HAP-1 (cell line): ENCODE data around the gene TRAF7.

Source experiments
- DNase-seq, 2 experiments: peaks; one replicate each; pipeline ENCODE4 v3.0.0-alpha.2; 2016 to 2020; ENCODE audit warnings: low spot score in 2 of 2
- H3K27me3 ChIP-seq: fragments of 250-450 bp; sonication (Bioruptor Pico); 2 replicates; pipeline ENCODE4 v1.5.1; 2020; ENCODE audit warnings: low read depth, mild to moderate bottlenecking, moderate library complexity
- H3K36me3 ChIP-seq: fragments of 250-450 bp; sonication (Bioruptor Pico); replicated peaks from 2 replicates; pipeline ENCODE4 v1.5.1; 2020; ENCODE audit warnings: mild to moderate bottlenecking
- H3K4me1 ChIP-seq: fragments of 250-450 bp; sonication (Bioruptor Pico); 2 replicates; pipeline ENCODE4 v1.5.1; 2020; ENCODE audit warnings: mild to moderate bottlenecking
- H3K4me3 ChIP-seq: fragments of 250-450 bp; sonication (Bioruptor Pico); 2 replicates; pipeline ENCODE4 v1.5.1; 2020; ENCODE audit warnings: mild to moderate bottlenecking, moderate library complexity
- H3K9me3 ChIP-seq: fragments of 250-450 bp; sonication (Bioruptor Pico); 2 replicates; pipeline ENCODE4 v1.5.1; 2020; ENCODE audit warnings: mild to moderate bottlenecking, moderate library complexity
- in situ Hi-C: fragments of 300-500 bp; cut with MboI; formaldehyde crosslinking; loops from 3 replicates; pipeline ENCODE4 v1.14.3; 2020; ENCODE audit warnings: low sequenced_read_pairs, inconsistent platforms, mixed read lengths

Gene TRAF7

DNA sequence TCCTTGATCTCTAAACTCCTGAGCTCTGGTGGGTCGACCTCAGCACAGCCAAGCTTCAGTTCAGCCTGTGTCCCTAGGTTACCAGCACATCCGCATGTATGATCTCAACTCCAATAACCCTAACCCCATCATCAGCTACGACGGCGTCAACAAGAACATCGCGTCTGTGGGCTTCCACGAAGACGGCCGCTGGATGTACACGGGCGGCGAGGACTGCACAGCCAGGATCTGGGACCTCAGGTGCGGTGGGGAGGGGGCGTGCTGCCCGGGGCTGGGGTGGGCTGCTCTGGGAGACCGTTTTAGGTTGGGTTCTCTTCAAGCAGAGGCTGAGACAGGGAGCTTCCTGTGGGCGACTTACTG, 50.8 kb downstream of the TRAF7 start:
- no peak for DNase-seq
- Histone ChIP-seq H3K27me3 (no peaks in the 10 kb centered on the region), H3K4me1 (peaks cover 8% of the 10 kb centered on the region), H3K36me3 (peaks cover 36% of the 10 kb centered on the region), H3K9me3 (no peaks in the 10 kb centered on the region), H3K4me3 (peak overlapping the region; percentile 100)
- in situ Hi-C loops, result no loop called here

DNA sequence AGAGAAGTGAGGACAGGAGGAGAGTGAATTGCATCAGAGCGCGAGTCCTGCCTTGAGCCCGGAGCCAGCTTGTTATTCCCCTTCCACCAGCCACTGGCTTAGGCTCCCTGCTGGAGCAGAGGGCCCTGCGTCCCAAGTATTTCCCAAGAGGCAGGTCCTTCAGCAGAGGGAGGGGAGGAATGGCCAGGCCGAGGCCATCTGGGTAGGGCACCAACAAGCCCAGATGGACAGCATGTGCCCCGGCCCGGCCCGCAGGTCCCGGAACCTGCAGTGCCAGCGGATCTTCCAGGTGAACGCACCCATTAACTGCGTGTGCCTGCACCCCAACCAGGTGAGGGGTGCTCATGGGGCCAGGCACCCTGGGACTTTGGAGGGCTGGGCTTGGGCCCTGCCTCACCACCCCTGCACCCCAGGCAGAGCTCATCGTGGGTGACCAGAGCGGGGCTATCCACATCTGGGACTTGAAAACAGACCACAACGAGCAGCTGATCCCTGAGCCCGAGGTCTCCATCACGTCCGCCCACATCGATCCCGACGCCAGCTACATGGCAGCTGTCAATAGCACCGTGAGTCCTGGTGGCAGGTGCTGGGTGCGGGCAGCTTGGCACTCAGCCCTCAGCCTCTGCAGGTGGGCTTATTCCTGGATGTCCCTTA, 51.3 kb downstream of the TRAF7 start:
- in situ Hi-C loops, result no loop called here
- H3K4me3 ChIP-seq, result no peak overlapping the region; the same call in 1 of the 2 replicates
- DNase-seq, result no peak
- H3K27me3 ChIP-seq, result no peaks in the 10 kb centered on the region
- H3K9me3 ChIP-seq, result no peaks in the 10 kb centered on the region
- H3K36me3 ChIP-seq, result peaks cover 36% of the 10 kb centered on the region
- H3K4me1 ChIP-seq, result peaks cover 8% of the 10 kb centered on the region

DNA sequence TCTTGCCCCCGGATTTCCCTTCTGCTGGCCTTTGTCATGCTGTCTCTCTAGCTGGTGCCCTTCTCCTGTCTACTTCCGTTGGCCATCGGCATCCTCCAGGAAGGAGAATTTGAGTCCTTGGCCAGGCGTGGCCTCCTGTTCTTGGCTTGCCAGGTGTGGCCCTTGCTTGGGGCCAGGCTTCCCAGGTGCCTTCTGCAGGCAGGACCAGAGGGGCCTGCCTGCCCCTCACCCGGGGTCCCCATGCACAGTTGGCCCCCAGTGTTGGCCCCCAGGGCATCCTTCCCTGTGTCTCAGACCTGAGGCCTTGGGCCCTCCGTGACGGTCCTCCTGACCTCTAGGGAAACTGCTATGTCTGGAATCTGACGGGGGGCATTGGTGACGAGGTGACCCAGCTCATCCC, 52.3 kb downstream of the TRAF7 start:
- in situ Hi-C loops, result no loop called here
- Histone ChIP-seq H3K27me3 (no peaks in the 10 kb centered on the region), H3K4me1 (peaks cover 17% of the 10 kb centered on the region), H3K9me3 (no peaks in the 10 kb centered on the region), H3K4me3 (no peak overlapping the region), H3K36me3 (peaks cover 42% of the 10 kb centered on the region)
- no peak for DNase-seq

DNA sequence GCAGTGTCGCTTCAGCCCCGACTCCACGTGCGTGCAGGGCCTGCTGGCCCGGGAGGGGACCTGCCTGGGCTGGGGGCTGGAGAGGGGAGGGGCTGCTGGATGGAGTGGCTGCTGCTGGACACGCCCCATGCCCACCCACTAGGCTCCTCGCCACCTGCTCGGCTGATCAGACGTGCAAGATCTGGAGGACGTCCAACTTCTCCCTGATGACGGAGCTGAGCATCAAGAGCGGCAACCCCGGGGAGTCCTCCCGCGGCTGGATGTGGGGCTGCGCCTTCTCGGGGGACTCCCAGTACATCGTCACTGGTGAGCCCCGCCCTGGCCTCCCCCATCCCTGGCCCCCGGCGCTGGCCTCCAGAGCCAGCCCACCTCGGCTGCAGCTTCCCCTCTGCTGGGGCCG, 52.7 kb downstream of the TRAF7 start:
- in situ Hi-C loops, result no loop called here
- no peak for DNase-seq
- no peaks in the 10 kb centered on the region for H3K27me3 ChIP-seq
- H3K4me1 ChIP-seq, result peaks cover 19% of the 10 kb centered on the region
- H3K9me3 ChIP-seq, result no peaks in the 10 kb centered on the region
- H3K4me3 ChIP-seq, result no peak overlapping the region
- peaks cover 42% of the 10 kb centered on the region for H3K36me3 ChIP-seq

DNA sequence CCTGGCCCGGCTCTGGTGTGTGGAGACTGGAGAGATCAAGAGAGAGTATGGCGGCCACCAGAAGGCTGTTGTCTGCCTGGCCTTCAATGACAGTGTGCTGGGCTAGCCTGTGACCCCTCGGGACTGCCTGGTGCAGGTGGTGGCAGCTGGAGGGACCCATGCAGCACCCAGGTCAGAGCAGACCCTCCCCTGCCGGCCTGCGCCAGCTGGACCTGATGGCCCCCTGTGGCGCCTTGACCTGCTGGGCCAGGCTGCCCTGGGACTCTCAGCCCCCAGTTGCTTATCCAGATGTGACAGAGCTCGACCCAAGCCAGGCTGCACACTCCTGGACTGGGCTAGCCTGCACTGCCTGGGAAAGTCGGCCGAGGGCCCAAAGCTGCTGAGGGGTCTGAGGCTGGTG, 53.2 kb downstream of the TRAF7 start:
- Histone ChIP-seq H3K4me1 (peaks cover 19% of the 10 kb centered on the region), H3K27me3 (no peaks in the 10 kb centered on the region), H3K4me3 (no peak overlapping the region), H3K9me3 (no peaks in the 10 kb centered on the region), H3K36me3 (peaks cover 42% of the 10 kb centered on the region)
- in situ Hi-C loops, result no loop called here
- no peak for DNase-seq

DNA sequence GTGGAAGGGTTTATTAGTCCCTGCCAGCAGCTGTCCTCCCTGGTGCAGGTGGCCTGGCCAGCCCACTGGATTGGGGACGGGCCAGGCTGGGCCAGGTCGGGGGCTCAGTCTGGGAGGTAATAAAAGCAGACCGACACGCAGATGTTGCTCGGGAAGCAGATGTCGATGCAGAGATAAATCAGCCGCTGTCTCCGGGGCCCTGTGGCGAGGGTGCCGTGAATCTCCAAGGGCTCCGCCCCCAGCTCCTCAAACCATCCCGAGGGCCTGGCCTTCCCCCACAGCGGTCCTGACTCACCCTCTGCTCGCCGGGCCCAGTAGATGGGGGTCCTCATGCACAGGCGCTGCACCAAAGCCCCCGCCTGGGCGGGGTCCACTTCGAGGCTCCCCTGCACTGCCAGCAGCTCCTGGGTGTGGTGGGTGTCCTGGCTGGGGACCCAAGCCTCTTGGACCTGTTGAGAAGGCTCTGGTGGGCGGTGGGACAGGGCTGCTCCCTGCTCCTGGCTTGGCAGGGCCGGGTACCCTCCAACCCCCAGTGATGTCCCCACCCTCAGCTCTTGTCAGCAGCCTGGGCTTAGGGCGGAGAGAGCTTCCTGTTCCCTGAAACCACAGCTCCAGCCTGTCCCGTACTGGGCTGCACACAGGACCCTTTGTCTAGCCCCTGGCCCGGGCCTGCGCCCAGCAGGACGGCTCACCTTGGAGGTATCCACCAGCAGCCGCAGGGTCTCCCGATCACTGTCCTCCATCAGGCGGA, 53.9 kb downstream of the TRAF7 start:
- no peaks in the 10 kb centered on the region for H3K9me3 ChIP-seq
- peaks cover 18% of the 10 kb centered on the region for H3K4me1 ChIP-seq
- no peaks in the 10 kb centered on the region for H3K27me3 ChIP-seq
- DNase-seq, result no peak
- no peak overlapping the region for H3K4me3 ChIP-seq
- H3K36me3 ChIP-seq, result peaks cover 42% of the 10 kb centered on the region
- in situ Hi-C loops, result no loop called here

DNA sequence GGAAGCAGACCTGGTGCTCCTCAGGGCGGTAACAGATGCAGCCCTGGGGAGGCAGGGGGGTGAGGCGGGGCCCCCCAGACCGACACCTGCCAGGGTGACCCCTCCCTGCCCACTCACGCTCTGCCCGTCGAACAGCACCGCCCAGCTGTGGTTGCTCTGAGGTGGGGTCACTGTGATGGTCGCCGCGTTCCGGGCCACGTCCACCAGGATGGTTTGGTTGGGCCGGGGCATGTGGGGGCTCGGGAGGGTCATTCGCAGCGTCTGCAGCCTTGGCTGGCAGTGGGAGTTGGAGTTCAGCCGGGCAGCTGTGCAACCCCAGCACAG, 54.4 kb downstream of the TRAF7 start:
- Histone ChIP-seq H3K4me1 (peaks cover 15% of the 10 kb centered on the region), H3K4me3 (no peak overlapping the region), H3K27me3 (no peaks in the 10 kb centered on the region), H3K36me3 (peaks cover 42% of the 10 kb centered on the region), H3K9me3 (no peaks in the 10 kb centered on the region)
- no peak for DNase-seq
- in situ Hi-C loops, result no loop called here

DNA sequence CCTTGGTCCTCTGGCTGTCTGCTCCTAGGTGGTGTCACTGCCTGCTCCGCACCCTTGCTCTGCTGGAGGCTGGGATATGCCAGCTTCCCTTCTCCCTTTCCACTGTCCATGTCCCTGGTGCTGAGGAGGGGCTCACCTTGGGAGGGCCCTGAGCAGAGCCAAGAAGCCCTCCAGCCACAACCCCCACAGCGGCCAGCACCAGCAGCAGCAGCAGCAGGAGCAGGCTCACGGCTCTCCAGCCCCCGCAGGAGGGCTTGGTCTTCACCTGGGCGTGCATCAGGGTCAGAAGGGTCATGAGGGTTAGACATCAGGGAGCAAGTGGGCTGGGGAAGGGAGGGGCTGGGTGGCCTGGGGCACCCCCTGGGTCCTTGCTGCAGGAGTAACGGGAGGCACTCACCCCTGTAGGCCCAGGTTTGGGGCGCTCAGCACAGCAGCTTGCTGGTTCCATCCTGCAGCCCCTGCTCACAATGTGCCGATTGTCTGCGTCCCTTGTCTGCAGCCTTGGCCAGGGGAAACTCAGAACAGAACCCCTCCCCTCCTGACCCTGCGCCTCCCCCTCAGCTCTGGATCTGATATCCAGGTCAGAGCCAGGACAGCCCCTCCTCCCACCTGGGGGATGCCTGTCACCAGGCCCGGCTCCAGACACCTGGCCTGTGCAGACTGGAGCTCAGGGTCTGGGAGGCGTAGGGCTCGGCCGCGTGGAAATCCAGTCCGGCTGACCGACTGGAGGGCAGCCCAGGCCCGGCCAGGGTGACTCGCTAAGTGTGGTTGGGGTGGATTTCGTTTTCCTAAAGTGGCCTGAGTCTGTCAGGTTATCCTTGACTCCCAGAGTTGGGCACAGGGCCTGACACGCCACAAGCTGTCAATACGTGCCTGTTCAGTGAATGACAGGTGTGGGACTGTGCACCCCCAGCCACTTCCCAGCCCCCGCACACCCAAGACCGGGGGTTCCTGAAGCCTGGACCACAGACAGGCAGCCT, 55.1 kb downstream of the TRAF7 start, which contains the start of gene BRICD5:
Gene BRICD5 (minus strand): TSS at position 478 of the 980 bp plus-strand sequence. CDS start 30 bp downstream, at position 448.
- no peak for DNase-seq
- H3K27me3 ChIP-seq, result no peaks in the 10 kb centered on the region
- H3K4me3 ChIP-seq, result no peak within 1 kb of the TSS
- in situ Hi-C loops, result no loop called here
- peaks cover 38% of the 10 kb centered on the region for H3K36me3 ChIP-seq
- H3K4me1 ChIP-seq, result peaks cover 21% of the 10 kb centered on the region
- no peaks in the 10 kb centered on the region for H3K9me3 ChIP-seq

DNA sequence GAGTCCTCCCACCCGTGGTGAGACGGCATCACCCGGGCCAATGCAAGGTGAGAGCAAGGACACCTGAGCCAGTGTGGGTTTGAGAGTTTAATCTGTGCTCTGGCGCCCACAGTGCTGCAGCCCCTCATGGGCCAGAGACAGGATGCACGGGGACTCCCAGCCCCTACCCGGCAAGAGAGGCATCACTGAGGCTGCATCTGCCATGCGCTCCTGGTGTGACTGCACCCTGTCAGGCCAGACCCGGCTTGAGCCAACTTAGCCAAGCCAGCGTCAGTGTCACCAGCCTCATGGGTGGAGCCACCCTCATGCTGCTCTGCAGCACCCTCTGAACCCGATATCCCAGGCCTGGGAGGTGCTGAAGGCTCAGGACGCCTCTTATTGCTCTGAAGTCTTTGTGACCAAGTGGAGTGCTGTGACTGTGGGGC, 56.4 kb downstream of the TRAF7 start:
- Histone ChIP-seq H3K27me3 (no peaks in the 10 kb centered on the region), H3K4me3 (no peak overlapping the region), H3K36me3 (peaks cover 35% of the 10 kb centered on the region), H3K9me3 (no peaks in the 10 kb centered on the region), H3K4me1 (peaks cover 22% of the 10 kb centered on the region)
- no peak for DNase-seq
- in situ Hi-C loops, result no loop called here

DNA sequence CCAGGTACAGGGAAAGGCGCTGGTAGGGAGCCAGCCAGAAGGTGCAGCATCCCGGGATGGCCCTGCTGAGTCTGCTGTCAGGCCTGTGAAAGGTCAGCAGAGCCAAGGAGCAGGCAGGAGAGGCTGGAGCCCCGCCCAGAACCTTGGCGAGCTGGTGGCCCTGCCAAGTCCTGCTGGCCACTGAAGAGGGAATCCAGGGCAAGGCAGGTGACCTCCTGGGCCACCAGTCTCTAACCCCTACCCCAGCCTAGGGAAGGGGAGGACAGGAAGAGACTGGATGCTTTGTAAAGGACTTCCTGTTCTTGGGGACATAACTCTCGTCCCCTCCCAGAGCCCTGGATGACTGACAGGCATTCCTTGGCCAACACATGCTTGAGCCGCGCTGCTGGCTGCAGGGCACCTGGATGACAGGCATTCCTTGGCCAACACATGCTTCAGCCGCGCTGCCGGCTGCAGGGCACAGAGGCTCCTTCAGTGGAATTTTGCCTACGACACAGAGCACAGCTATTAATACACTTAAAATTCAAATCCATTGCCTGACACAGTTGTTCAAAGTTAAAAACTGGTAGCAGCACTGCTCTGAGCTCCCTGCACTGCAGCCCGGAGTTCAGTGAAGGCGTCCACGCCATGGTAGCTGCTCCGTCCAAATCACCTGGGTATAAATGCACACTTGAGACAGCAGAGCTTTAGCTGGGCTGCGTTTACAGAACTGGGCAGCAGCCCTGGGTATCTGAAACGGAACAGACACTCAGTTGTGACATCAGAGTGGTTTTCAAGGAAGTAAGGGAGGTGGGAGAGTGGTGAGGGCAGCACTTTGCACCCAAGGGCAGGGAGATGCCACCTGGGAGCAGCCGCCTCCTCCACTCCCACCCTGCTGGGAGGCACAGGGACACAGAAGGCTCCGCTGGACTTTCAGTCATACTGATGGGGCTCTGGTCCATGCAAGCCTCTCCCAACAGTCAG, 57.1 kb downstream of the TRAF7 start:
- peak overlapping the region; percentile 50 for H3K4me3 ChIP-seq
- peaks cover 28% of the 10 kb centered on the region for H3K36me3 ChIP-seq
- H3K9me3 ChIP-seq, result no peaks in the 10 kb centered on the region
- peak in 1 of 2 experiments; percentile 47 for DNase-seq
- in situ Hi-C loops, result no loop called here
- H3K27me3 ChIP-seq, result no peaks in the 10 kb centered on the region
- peaks cover 22% of the 10 kb centered on the region for H3K4me1 ChIP-seq

DNA sequence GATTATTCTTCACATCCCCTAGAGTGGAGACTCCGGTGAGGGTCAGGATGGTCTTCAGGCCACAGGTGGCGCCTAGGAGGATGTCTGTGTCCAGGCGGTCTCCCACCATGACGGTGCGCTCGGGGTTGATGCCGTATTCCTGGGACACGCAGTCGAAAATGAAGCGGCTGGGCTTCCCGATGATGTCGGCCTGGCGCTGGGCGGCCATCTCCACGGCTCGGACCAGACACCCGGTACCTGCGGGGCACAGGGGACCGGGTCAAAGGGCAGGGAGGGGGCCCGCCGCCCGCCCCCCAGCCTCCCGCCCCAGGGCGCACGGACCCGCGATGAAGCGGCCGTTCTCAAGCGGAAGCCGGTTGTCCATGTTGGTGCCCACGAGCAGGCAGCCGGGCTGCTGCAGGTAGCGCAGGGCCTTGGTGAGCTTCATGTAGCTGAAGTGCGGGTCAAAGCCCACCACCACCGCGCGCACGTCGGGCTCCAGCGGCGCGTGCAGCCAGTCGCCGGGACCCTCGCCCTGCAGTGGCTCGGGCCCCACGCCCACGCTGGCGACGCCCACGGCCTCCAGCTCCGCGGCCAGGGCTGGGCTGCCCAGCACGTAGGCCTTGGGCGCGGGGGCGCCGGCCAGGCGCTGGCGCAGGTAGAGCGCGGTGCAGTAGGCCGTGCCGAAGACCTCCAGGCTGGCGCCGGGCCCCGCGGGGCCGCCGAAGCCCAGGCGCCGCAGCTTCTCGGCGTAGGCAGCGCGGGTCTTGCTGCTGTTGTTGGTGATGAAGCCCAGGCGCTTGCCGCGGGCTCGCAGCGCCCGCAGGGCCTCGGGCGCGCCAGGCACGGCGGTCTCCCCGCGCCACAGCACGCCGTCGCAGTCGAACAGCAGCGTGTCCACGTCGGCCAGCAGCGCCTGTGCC, 58.5 kb downstream of the TRAF7 start:
- H3K4me3 ChIP-seq, result peak overlapping the region; percentile 50
- no peak for DNase-seq

DNA sequence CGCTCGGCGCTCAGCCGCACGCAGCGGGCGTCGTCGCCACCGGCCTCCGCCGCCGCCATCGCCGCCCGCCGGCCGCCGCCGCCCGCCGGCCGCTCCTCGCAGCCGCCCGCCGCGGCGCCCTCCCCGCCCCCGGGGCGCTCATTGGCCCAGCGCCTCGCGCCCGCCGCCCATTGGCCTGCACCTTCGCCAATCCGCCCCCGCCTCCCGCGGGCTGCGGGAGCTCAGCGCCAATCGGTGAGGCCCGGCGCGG, 59.1 kb downstream of the TRAF7 start, which contains the start of gene PGP:
Gene PGP (minus strand): TSS at position 122 of the 250 bp plus-strand sequence. CDS start 63 bp downstream, at position 59.
- H3K4me3 ChIP-seq, result peak within 1 kb of the TSS; percentile 54

More for the DNA sequence above, 58.5 kb downstream of the TRAF7 start:
- Histone ChIP-seq H3K9me3 (no peaks in the 10 kb centered on the region), H3K27me3 (no peaks in the 10 kb centered on the region), H3K36me3 (peaks cover 13% of the 10 kb centered on the region), H3K4me1 (peaks cover 24% of the 10 kb centered on the region)
- in situ Hi-C loops, result no loop called here

More for the DNA sequence above, 59.1 kb downstream of the TRAF7 start, which contains the start of gene PGP:
- no peaks in the 10 kb centered on the region for H3K27me3 ChIP-seq
- H3K4me1 ChIP-seq, result peaks cover 25% of the 10 kb centered on the region
- DNase-seq, result no peak
- peaks cover 8% of the 10 kb centered on the region for H3K36me3 ChIP-seq
- in situ Hi-C loops, result no loop called here
- no peaks in the 10 kb centered on the region for H3K9me3 ChIP-seq
